GM12891 (cell line): ENCODE data around the gene SPNS3.

Experiments
- PAX5 ChIP-seq: IDR thresholded peaks from 2 replicates; pipeline ENCODE4 v1.6.1; 2011; ENCODE audit warnings: low read length, moderate library complexity, mild to moderate bottlenecking; ENCODE audit not compliant: insufficient read depth, severe bottlenecking
- POLR2A ChIP-seq: IDR thresholded peaks from 2 replicates; pipeline ENCODE4 v1.6.1; 2011; ENCODE audit warnings: low read depth, low read length, control low read depth
- POLR2AphosphoS5 ChIP-seq: IDR thresholded peaks from 2 replicates; pipeline ENCODE4 v1.6.1; 2011; ENCODE audit warnings: low read depth, low read length, control low read depth
- TAF1 ChIP-seq: IDR thresholded peaks from 2 replicates; pipeline ENCODE4 v1.6.1; 2011; ENCODE audit warnings: low read depth, low read length, control low read depth

- TF ChIP-seq PAX5 (no peak), POLR2AphosphoS5 (no peak), POLR2A (no peak), TAF1 (no peak)
These were observed 79.6 kb downstream of the SPNS3 start for GRCh38 chr17:4513113-4514032.
